ENCODE data around the gene RTL10. TPM values are rescaled to one million over a fixed set of nuclear protein-coding genes. Genes with fewer than 3 reads are reported as not detected.

Gene RTL10
- total RNA-seq, 2 donors from 2014 or later: 8.2 to 9.0 TPM

DNA sequence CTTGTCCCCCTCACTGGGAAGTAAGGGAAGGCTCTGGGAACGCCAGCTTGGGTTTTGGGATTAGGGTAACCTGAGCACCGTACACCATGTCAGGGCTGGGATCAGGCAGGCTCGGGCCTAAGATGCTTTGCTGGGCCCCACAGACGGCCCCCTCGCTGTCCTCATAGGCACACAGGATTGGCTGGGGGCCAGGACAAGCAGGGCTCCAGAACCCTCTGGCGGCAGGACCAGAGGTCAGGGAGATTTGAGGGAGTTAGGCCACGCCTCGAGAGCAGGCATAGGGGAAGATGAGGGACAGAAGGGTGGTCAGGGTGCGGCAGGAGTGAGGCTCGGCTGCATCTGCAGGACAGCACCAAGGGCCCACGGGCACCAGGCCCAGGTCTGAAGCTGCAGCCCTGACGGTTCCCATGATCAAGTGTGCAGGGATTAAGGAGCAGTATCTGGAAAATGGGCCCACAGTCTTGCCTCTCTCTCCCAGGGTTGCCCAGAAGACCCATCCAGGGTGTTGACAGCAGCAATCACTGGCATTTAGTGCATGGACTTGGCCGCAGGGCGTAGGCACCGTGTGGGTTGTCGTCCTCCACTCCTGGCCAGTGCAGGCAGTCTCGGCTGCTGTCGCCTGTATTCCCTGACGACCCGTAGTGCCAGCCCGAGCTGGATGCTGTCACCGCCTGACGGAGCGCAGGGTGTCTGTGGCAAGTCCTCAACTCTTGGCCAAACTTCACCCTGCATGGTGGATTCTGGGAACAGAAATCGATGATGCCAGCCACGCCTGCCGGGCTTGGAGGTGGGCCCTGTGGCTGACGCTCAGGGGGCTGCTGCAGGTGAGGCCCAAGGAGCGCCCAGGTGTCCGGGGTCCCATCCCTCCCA, 15.7 kb upstream of the RTL10 start:
- intact Hi-C loops (cut with DNase I, micrococcal nuclease): no loop called here
- no peak for ATAC-seq
- DNase-seq: peak in 1 of 2 donors; percentile 24

DNA sequence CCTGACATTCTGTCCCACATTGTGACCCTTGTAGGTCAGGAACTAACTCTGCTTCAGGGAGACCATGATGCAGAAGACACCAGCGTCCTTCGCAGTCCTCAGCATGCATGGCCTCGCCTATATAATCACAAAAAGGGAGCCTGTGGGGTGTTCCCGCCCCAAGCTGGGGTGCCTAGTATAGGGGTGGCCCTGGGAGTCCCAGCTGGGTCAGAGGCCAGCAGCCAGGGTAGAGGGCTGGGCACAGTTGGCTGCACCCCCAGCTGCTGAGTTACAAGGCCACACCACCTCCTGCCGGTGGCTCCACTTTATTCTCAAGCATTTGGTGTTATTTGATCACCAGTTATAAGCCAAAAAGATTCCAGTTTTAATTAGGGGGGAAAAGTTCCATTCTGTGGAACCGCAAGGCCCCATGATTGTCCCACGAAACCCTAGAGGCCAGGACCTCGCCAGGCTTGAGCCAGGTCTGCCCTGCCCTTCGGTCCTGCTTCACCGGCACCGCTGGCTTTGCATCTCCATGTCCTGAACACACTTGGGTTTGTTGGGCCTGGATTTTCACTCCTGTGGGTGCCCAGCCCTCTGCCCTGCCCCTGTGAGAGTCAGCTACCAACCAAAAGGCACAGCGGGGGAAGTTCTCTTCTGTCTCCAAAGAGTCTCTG, 15.0 kb upstream of the RTL10 start:
- intact Hi-C loops (cut with DNase I, micrococcal nuclease): no loop called here
- DNase-seq (no peak), ATAC-seq (no peak)

DNA sequence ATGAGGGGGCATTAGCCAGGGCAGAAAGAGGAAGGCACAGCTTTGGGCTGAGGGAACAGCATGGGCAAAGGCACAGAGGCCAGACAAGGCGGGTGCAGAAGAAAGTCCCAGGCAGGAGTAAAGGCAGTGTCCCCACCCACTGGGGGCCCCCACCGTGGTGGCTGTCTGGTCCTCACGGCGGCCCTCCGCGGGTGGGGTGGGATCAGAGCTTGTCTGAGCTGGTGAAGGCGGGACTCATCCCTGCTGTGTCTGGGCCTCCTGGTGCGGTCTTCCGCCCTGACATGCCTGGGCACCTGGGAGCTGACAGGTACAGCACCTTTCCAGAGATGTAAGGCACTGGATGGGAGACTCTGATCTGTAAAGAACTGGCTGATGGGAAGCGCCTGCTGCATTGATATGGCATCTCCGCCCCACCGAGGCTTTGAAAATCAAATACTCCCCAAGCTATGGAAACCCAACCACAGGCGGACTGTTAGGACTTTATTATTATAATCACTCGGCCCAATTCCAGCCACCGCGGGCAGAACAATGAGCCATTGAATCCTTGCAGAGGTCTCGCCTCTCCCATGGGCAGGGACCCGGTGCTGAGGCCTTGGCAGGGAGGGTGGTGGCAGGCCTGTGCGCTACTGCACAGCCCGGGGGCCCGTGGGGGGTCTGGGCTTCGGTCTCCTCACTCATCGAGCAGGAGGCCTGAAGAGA, 14.2 kb upstream of the RTL10 start:
- intact Hi-C loops (cut with DNase I, micrococcal nuclease): no loop called here
- DNase-seq (peak; percentile 24 to 49), ATAC-seq (peak; percentile 46)

DNA sequence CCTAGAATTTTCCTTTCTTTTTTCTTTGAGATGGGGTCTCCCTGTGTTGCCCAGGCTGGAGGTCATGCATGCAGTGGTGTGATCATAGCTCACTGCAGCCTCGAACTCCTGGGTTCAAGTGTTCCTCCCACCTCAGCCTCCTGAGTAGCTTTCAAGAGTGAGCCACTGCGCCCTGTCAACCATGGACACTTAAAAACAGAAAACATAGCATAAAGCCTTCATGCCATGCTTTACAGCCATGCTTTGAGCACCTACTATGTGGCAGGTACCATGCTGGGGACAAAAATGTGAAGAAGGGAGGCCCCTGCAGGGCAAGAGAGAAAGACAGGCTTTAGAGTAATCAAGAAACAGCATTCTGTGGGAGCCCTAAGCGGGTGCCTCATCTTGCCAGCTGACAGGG, 13.7 kb upstream of the RTL10 start:
- no peak for DNase-seq
- intact Hi-C loops (cut with DNase I, micrococcal nuclease): no loop called here
- ATAC-seq: no peak

DNA sequence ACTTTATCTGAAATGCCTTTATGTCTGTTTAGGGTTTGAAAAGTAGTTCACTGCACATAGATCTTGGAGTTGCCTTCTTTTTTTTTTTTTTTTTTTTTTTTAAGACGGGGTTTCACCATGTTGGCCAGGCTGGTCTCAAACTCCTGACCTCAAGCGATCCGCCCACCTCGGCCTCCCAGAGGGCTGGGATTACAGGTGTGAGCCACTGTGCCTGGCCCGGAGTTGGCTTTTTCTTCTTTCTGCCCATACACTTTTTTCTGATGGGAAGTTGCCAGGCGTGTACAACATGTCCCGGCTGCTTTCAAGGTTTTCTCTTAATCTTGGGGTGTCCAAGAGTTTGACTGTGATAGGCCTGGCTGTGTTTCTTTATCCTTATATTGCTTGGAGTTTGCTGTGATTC, 12.9 kb upstream of the RTL10 start:
- intact Hi-C loops (cut with DNase I, micrococcal nuclease): no loop called here
- no peak for ATAC-seq
- DNase-seq: no peak

DNA sequence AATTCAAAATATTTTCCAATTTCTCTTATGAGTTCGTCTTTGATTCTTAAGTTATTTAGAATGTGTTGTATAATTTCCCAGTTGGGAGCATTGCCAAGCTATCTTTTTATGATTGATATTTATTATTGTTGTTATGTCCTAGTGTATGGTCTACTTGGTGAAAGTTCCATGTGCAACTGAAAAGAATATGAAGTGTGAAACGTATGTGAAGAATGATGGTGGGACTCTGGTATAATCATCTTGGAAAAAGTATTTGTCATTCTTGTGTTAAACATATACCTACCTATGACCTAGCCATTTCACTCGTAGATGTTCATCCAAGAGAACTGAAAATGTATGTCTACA, 12.0 kb upstream of the RTL10 start:
- intact Hi-C loops (cut with DNase I, micrococcal nuclease): no loop called here
- ATAC-seq (no peak), DNase-seq (no peak)

DNA sequence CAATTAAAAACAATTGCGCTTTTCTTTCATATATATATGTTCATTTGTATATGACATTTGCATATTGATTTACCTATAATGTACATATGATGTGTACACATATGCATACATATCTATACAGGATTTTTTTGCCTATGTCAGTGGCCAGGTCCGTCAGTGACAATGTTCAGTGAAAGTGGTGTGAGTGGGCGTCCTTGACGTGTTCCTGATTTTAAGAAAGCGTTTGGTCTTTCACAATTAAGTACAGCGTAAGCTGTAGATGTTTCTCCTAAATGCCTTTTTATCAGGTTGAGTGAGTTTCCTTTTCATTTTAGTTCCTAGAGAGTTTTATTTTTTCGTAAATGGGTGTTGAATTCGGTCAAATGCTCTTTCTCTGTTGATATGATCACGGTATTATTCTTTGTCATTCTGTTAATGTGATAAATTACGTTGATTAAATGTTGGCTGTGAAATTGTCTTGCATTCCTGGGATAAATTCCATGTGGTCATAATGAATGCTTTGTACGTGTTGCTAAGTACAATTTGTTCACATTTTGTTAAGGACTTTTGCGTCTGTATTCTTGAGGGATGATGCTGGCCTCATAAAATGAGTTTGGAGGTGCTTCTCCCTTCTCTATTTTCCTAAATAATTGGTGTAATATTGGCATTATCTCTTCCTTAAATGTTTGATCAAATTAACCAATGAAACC, 10.6 kb upstream of the RTL10 start:
- DNase-seq (no peak), ATAC-seq (no peak)
- intact Hi-C loops (cut with DNase I, micrococcal nuclease): no loop called here

DNA sequence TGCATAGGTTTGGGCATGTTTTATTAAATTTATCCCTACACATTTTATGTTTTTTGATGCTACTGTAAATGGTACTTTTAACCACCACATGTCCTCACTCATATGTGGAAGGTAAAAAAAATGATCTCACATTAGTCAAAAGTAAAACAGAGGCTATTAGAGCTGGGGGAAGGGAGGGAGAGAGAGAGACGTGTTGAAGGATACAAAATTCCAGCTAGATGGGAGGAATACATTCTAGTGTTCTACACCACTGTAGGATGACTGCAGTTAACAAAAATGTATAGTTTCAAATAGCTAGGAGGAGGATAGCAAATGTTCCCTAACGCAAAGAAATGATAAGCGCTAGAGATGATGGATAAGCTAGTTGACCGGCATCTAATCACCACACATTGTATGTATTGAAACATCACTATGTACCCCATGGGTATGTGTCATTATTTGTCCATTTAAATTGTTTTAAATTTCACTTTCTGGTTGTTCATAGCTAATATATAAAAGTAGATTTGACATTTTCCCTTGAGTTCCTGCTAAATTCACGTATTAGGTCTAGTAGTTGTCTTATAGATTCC, 9.9 kb upstream of the RTL10 start:
- ATAC-seq: no peak
- DNase-seq: no peak
- intact Hi-C loops (cut with DNase I, micrococcal nuclease): no loop called here

DNA sequence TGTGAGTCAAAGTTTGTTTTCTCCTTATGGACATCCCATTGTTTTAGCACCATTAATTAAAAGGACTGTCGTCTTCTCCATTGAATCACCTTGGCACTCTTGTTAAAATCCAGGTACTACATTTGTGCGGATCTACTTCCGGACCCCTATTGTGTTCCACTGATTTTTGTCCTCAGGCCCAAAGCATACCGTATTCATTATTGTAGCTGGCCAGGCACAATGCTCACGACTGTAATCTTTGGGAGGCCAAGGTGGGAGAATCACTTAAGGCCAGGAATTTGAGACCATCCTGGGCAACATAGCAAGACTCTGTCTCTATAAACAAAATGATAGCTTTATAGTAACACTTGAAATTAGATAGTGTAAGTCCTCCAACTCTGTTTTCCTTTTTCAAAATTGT, 8.9 kb upstream of the RTL10 start:
- DNase-seq (no peak), ATAC-seq (no peak)
- intact Hi-C loops (cut with DNase I, micrococcal nuclease): no loop called here

DNA sequence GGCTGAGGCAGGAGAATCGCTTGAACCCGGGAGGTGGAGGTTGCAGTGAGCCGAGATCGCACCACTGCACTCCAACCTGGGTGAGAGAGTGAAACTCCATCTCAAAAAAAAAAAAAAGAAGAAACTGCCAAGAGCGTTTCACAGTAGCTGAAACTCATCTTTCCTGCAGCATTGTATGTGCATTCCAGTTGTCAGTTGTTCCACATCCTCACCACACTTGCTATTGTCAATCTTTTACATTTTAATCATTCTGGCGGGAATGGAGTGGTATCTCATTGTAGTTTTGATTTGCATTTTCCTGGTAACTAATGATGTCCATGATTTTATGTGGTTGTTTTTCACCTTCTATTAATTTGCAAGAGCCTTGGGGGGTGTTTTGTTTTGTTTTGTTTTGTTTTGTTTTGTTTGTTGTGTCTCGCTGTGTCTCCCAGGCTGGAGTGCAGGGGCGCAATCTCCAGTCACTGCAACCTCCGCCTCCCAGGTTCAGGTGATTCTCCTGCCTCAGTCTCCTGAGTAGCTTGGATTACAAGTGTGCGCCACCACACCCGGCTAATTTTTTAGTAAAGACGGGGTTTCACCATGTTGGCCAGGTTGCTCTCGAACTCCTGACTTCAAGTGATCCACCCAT, 8.1 kb upstream of the RTL10 start:
- intact Hi-C loops (cut with DNase I, micrococcal nuclease): no loop called here
- DNase-seq: no peak
- no peak for ATAC-seq

DNA sequence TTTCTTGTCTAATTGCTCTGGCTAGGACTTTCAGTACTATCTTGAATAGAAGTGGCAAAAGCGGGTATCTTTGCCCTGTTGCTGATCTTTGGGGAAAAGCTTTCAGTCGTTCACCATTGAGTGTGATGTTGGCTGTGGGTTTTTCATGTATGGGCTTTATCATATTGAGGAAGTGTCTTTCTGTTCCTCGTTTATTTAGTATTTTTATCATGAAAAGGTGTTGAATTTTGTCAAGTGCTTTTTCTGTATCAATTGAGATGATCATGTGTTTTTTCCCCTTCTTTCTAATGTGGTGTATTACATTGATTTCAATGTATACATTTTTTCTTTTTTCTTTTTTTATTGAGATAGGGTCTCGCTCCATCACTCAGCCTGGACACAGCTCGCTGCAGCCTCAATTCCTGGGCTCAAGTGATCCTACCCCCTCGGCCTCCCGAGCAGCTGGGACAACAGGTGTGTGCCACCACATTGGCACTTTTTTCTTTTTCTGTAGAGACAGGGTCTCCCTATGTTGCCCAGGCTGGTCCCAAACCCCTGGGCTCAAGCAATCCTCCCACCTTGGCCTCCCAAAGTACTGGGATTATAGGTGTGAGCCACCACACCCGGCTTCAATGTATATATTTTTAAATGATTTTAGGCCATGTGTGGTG, 5.3 kb upstream of the RTL10 start:
- intact Hi-C loops (cut with DNase I, micrococcal nuclease): no loop called here
- DNase-seq (no peak), ATAC-seq (no peak)

DNA sequence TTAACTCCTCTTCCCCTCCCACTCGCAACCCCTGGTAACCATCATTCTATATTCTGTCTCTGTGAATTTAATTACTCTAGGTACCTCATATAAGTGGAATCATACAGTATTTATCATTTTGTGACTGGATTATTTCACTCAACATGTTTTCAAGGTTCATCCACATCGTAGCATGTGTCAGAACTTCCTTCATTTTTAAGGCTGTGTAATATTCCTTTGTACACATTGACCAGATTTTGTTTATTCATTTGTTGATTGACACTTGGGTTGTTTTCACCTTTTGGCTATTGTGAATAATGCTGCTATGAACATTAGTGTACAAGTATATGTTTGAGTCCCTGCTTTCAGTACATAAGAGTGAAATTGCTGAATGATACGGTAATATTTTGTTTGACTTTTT, 2.7 kb upstream of the RTL10 start:
- ATAC-seq: no peak
- intact Hi-C loops (cut with DNase I, micrococcal nuclease): no loop called here

DNA sequence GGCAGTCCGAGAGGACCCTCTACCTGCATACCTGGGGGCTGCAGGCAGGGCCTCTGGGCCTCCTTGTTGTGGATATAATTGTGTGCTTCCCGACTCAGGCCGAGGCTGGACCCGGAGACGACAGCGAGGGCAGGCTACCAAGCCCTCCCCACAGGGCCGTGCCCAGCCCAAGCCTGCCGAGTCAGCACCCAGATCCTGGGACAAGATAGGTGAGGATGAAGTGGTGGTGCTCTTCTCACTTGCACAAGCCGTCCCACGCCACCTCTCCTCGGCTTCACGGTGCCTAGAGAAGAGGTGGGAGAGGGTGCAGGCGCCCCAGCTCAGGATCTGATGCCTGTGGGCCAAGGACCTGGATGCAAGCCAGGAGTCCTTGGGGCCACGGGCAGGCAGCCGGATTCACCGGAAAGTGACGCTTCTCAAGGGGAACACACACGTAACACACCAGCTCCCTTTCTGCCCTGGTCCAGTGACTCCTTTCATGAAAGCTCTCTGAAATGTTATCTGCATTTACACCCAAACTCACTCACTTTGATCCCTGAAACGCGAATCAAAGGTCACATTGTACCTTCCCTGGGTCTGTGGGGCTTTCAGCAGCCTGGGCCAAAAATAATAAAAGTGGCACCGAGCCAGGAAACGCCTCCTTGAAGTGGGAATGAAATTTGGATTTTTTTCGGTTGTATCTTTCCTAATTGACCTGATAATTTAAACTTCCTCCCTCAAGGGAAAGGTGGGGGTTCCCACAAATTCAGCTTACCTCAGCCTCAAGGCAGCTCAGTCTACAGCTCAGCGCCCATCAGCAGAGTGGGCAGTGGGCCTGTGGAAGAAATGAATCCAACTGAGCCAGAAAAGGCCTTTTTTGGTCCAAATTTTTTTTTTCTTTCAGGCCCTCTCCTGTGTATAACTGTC, 1.1 kb upstream of the RTL10 start:
- peak; percentile 36 for ATAC-seq
- intact Hi-C loops (cut with DNase I, micrococcal nuclease): no loop called here
- DNase-seq: peak in 1 of 2 donors; percentile 67

More for the DNA sequence above, 2.7 kb upstream of the RTL10 start:
- DNase-seq: no peak

DNA sequence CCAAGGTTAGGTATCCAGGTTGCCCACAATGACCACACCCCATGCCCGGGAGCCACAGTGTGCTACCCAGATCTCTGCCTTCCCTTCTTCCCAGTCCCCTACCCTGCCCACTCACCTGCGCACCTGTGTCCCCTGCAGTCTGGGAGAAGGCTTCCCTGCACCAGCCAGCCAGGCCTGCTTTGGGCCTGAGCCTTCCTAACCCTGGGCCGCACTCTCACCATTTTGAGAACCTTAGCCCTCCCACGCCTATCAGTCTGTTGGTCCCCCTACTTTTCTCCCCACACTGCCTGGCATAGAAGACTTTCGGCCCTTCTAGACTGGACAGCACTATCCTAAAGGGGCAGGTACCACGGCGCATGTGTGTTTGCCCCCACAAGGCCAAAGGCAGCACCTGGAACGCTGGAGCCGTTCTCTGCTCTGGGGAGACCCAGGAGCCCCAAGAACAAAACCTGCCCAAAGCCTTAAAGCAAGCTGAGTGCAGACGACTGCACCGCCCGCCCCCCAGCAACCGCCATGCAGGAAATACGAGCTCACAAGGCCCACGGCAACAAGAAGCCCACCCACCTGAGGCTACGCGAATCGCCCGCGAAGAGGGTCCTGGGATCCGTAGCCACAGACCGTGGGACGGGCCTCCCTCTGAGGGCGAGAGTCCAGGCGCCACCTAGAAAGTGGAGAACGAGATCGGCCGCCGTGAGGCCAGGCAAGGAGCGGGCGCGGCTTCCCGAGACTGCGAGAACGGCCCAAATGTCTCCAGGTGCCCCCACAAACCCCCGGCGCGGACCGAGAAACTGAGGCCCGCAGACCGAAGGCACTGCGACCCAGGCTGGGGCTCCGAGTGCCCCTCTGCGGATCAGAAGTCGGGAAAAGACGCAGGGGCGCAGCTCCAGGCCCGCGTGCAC, 546 bp downstream of the RTL10 start:
- intact Hi-C loops (cut with DNase I, micrococcal nuclease): no loop called here
- peak in 1 of 2 donors; percentile 30 for DNase-seq
- ATAC-seq: peak; percentile 32

DNA sequence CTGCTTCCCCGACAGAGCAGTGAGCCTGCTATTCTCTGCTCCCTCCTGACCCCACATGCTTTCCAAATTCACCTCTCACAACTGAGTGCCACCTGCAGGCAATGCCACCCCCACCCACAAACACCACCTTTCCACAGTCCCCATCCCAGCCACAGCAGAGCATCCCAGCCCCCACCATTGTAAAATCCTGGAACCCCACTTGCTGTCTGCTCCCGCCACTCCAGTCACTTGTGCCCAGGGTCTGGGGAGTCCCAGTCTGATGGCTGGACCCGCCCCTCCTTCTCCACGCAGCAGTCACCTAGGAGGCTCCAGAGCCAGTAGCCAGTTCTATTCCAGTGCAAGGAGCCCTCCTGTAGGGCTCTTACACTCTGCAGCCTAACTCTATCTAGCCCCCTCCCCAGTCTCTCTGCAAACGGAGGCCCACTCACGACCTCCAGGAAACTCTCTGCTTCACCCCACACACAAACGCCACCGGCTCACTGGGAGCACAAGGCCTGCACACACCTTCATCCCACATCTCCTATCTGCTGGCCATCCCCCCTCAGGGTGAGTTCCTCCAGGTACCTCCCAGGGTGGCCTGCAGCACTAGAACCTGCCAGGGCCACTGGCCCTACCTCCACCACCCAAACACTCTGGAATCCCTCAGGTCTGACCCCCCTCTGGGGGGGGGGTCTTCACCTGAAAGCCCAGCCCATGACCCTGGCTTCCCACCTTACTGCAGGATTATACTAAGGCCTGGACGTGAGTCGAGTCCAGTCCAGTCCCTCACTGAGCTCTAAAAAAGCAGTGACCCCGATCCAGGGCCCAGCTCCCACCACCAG, 1.4 kb downstream of the RTL10 start:
- DNase-seq: no peak
- no peak for ATAC-seq
- intact Hi-C loops (cut with DNase I, micrococcal nuclease): no loop called here
